Urothelium cell line (cell line): Measurements from ENCODE around the gene TNFSF12.

ENCODE experiments used
- DNase-seq: peaks from one replicate; pipeline ENCODE4 v3.0.0; 2011; ENCODE audit warnings: low spot score, mixed read lengths
- FAIRE-seq: peaks from 2 replicates; lab custom pipeline; 2011; peaks lifted over from hg19 to GRCh38; lab: Jason Lieb, UNC

TNFSF12 gene

DNA sequence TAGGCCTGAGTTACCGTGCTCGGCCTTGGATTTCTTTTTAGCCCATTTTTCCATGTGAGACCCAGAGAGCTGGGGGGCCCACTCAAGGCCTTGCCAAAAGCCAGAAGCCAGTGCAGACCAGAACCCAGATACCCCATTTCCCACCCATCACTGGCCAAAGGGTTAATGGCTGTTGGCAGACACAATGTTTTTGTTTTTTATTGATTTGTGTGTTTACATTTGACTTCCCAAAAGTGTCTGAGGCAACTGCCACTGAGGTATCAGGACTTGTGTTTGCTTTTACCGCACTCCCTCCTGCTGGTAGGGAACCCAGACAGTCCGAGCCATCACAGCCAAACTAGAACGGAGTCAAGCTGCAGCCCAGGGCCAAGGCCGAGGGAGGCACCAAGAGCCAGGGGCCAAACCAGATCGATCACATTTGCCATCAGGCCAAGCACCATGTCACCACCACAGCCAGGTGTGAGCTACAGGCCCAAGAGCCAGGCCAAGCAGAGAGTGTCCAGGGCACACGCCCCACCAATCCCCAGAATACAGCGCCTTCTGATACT is 7.7 kb upstream of the TNFSF12 start:
- FAIRE-seq, result no peak
- no peak for DNase-seq

DNA sequence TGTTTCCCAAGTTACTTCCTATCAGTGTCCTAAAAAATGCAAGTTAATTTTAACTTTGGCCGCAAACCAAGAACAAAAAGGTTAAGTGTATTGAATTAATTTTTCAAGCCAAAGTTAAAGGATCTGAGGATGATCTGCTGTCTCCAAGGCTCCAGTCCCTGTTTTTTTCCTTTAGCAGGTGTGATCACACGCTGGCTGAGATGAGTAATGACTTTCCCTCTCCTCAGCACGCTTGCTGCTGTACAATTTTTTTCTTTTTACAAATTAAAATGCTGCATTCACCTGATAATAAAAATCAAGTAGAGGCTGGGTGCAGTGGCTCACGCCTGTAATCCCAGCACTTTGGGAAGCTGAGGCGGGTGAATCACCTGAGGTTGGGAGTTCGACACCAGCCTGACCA is 3.9 kb upstream of the TNFSF12 start:
- DNase-seq, result no peak
- FAIRE-seq, result no peak

DNA sequence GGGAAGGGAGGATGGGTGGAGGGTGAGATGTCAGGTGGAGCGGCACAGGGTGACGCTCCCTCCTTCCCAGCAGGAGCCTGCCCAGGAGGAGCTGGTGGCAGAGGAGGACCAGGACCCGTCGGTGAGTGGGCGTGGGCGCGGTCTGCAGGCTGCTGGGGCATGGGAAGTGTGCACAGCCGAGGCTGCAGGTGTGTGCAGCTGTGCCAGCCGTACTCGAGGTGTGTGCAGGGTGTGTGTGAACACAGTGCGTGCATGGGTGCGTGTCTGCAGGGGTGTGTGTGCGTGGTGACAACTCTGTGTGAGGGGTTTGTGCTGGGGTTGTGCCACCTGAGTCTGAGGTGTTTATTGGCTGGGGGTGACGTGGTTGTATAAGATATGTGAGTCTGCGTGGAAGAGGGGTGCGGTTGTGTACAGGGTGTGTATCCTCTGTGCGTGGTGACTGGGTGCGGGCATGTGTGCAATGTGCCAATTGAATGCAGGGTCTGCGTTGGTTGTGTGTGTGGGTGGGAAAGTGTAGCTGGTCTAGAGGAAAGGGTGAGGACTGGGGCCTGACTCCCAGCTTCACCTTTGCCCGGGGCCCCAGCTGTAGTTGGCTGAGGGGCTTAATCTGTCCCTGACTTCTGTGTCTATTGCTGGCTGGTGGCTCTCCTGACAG is 670 bp downstream of the TNFSF12 start:
- no peak for FAIRE-seq
- DNase-seq, result no peak

GRCh38 chr17:7550344-7550743 is 1.5 kb downstream of the TNFSF12 start:
- FAIRE-seq, result no peak
- no peak for DNase-seq

GRCh38 chr17:7551396-7551795 is 2.5 kb downstream of the TNFSF12 start:
- FAIRE-seq, result no peak

DNA sequence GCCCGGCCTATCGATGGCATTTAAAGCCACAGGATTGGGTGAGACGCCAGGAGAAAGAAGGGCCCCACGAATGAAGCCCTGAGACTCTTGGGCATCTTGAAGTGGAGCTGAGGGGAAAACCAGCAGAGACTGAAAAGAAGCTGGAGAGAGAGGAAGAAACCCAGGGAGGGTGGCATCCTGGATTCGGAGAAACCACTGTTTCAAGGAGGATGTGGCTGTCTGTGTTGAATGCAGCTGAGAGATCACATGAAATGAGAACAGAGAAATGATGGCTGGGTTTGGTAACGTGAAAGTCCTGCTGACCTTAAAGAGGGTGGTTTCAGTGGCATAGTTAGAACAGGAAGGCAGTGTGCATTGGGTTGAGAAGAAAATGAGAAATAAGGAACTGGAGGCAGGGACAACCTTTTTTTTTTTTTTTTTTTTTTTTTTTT is 3.8 kb downstream of the TNFSF12 start:
- FAIRE-seq, result no peak
- DNase-seq, result no peak

More at GRCh38 chr17:7551396-7551795, 2.5 kb downstream of the TNFSF12 start:
- no peak for DNase-seq

DNA sequence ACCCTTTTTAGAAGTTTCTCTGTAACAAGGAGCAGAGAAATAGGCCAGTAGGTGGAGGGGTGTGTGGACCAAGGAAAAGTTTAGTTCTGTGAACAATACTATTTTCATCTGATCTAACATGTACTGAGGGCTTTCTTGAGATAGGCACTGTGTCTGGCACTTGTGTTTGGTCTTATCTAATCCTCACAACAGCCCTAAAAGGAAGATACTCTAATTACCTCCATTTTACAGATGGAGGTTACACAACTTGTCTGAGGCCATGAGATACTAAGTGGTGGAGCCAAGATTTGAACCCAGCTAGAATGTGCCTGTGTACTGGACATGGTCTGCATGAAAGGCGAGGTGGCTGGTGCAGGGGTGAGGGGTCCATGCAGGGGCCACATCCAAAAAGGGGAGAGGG is 4.5 kb downstream of the TNFSF12 start:
- no peak for DNase-seq
- FAIRE-seq, result no peak

DNA sequence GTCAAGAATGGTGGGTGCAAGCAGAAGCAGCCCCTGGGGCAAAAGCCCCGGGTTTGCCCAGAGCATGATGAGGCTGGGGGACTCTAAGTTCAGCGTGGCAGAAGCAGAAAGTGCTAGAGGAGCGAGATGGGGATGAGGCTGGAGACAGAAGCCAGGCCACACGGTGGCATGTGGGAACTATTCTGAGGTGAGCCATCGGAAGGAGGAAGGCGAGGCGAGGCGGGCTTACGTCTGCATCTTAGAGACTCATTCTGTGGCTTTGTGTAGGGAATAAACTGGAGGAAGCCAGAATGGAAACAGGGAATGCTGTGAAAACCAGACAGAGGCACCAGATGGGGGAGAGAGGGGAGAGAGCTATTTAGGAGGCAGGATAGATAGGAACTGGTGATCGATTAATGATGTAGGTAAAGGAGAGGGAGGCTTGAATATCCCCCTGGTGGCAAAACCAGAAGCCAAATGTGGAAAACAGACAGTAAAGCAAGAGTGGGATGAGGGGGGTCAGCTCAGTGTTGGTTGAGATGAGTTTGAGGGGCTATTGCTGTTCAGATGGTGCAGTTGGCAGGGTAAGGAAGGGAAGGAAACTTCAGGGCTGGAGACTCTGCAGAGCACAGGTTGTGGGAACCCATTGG is 6.6 kb downstream of the TNFSF12 start:
- FAIRE-seq, result no peak
- DNase-seq, result no peak

DNA sequence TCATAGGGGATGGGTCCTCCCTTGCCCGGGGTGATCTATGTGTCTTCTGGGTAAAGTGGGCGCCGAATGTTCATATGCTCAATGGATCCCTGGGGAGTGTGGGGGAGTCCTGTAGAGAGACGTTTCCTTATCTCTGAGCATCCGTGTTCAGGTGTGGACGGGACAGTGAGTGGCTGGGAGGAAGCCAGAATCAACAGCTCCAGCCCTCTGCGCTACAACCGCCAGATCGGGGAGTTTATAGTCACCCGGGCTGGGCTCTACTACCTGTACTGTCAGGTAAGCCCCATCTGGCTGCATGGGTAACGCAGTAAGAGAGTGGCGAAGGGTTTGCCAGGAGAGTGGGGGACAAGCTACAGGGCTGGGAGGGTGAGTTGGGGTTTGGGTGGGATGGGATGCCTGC is 7.8 kb downstream of the TNFSF12 start:
- FAIRE-seq, result no peak
- no peak for DNase-seq

- FAIRE-seq (no peak), DNase-seq (no peak)
Observed at GRCh38 chr17:7557147-7557764, 8.4 kb downstream of the TNFSF12 start.

- FAIRE-seq, result no peak
- DNase-seq, result peak; percentile 58
Observed at GRCh38 chr17:7557775-7558543, 9.1 kb downstream of the TNFSF12 start.

DNA sequence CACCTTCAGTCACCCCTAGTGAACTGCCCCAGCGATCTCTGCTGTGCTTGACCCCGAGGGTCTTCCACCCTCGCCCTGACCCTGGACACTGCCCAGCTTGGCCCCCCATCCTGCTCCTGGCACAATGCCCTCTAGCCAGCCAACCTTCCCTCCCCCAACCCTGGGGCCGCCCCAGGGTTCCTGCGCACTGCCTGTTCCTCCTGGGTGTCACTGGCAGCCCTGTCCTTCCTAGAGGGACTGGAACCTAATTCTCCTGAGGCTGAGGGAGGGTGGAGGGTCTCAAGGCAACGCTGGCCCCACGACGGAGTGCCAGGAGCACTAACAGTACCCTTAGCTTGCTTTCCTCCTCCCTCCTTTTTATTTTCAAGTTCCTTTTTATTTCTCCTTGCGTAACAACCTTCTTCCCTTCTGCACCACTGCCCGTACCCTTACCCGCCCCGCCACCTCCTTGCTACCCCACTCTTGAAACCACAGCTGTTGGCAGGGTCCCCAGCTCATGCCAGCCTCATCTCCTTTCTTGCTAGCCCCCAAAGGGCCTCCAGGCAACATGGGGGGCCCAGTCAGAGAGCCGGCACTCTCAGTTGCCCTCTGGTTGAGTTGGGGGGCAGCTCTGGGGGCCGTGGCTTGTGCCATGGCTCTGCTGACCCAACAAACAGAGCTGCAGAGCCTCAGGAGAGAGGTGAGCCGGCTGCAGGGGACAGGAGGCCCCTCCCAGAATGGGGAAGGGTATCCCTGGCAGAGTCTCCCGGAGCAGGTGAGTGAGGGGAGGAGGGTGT is 9.9 kb downstream of the TNFSF12 start, which contains the start of gene TNFSF13:
Gene TNFSF13, plus strand, starts transcription at position 207 of the 776 bp plus-strand sequence. Its CDS starts 290 bp downstream, at position 497.
- DNase-seq (no peak), FAIRE-seq (no peak)

DNA sequence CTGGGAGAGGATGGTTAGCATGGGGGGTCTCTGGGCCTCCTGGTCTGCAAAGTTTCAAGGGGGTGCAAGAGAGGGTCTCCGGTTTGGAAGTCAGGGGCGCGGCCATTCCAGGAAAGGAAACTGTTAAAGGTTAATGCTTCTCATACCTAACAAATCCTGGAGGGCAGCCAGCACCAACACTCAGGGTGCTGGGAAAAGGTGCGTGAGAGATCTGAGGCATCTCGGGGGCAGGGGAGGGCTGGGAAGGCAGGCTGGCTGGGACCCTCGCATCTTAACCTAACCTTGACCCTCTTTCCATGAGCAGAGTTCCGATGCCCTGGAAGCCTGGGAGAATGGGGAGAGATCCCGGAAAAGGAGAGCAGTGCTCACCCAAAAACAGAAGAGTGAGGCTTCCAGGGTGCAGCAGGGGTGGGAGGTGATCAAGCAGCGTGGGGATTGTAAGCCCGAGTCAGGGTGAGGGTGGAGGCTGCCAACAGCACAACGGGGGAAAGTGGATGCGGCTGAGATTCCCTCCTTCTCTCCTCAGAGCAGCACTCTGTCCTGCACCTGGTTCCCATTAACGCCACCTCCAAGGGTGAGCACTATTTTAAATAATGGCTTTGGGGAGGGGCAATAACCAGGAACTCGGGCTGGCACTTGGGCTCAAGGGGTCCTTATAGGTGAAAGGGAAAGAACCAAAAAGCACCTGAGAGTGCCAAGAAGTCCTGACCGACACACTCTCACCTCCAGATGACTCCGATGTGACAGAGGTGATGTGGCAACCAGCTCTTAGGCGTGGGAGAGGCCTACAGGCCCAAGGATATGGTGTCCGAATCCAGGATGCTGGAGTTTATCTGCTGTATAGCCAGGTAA is 10.7 kb downstream of the TNFSF12 start:
- FAIRE-seq (no peak), DNase-seq (no peak)

GRCh38 chr17:7560172-7561027 is 11.5 kb downstream of the TNFSF12 start:
- DNase-seq (peak; percentile 56), FAIRE-seq (no peak)

DNA sequence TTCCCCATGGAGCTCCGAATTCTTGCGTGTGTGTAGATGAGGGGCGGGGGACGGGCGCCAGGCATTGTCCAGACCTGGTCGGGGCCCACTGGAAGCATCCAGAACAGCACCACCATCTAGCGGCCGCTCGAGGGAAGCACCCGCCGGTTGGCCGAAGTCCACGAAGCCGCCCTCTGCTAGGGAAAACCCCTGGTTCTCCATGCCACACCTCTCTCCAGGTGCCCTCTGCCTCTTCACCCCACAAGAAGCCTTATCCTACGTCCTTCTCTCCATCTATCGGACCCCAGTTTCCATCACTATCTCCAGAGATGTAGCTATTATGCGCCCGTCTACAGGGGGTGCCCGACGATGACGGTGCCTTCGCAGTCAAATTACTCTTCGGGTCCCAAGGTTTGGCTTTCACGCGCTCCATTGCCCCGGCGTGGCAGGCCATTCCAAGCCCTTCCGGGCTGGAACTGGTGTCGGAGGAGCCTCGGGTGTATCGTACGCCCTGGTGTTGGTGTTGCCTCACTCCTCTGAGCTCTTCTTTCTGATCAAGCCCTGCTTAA is 12.2 kb downstream of the TNFSF12 start:
- FAIRE-seq, result no peak
- peak; percentile 81 for DNase-seq

- no peak for FAIRE-seq
- DNase-seq, result peak; percentile 95
Observed at GRCh38 chr17:7561589-7562207, 12.8 kb downstream of the TNFSF12 start, which contains the start of gene SENP3. SENP3 (plus strand) TSS chr17:7561919; CDS start chr17:7563077, 1,158 bp downstream.

- no peak for FAIRE-seq
- no peak for DNase-seq
Observed at GRCh38 chr17:7562208-7562605, 13.3 kb downstream of the TNFSF12 start.
